ENCODE data around the gene TXLNA.

The TXLNA gene

DNA sequence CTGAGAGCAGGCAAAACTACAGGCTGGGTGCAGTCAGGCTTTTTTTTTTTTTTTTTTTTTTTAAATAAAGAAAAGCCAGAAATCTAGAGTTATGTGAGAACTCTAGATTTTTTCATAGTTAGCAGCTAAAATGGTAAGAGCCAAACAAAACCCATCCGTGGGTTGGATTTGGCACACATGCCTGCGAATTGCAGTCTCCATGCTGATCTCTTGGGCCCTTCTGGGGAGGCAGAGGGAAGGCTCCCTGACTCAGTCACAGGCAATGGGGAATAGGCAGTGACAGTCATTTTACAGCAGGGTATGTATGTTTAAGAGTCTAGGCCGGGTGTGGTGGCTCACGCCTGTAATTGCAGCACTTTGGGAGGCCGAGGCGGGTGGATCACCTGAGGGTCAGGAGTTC lies 2.6 kb downstream of the TXLNA start:
- no peaks in the 10 kb centered on the region for H3K4me1 ChIP-seq (ENCODE audit: control insufficient read depth, insufficient read depth, low read length)

DNA sequence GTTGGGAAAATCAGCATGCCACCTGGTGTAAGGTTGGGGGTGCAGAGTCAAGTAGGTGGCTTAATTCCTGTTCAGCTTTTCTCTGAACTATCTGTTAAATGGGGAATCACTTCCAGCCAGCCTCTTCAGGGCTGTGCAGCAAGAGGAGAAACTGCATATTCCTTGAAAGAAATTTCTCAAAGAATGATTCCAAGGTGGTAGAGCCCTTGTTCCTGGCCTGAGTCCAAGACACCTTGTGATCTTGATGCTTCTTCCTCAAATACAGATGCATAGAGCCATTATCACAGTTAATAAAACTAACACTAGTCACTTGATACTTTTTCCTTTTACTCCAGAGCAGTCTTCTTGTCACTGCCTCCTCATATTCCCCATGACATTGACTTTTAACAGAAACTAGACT lies 5.2 kb downstream of the TXLNA start:
- Histone ChIP-seq H3K9me3 (ENCODE audit: control insufficient read depth, insufficient read depth, low read length) (no peaks in the 10 kb centered on the region), H3K27me3 (ENCODE audit: control insufficient read depth, insufficient read depth, low read length) (no peaks in the 10 kb centered on the region), H3K4me1 (ENCODE audit: control insufficient read depth, insufficient read depth, low read length) (no peaks in the 10 kb centered on the region), H3K4me3 (ENCODE audit: low read length) (no peak overlapping the region), H3K27ac (ENCODE audit: low read length) (no peak overlapping the region), H3K36me3 (ENCODE audit: control insufficient read depth, insufficient read depth, low read length) (peaks cover 31% of the 10 kb centered on the region)
- no peak for DNase-seq (ENCODE audit: low read depth, low spot score)

More for the DNA sequence above, 2.6 kb downstream of the TXLNA start:
- H3K36me3 ChIP-seq (ENCODE audit: control insufficient read depth, insufficient read depth, low read length): peaks cover 15% of the 10 kb centered on the region; the same call in 1 of the 2 replicates
- no peaks in the 10 kb centered on the region for H3K9me3 ChIP-seq (ENCODE audit: control insufficient read depth, insufficient read depth, low read length)
- no peaks in the 10 kb centered on the region for H3K27me3 ChIP-seq (ENCODE audit: control insufficient read depth, insufficient read depth, low read length)
- no peak overlapping the region for H3K4me3 ChIP-seq (ENCODE audit: low read length)
- no CpG with 5 or more reads among the region's 6 CpGs for WGBS (ENCODE audit: insufficient coverage, insufficient read length)
- no peak for DNase-seq (ENCODE audit: low read depth, low spot score)
- no peak overlapping the region for H3K27ac ChIP-seq (ENCODE audit: low read length)

DNA sequence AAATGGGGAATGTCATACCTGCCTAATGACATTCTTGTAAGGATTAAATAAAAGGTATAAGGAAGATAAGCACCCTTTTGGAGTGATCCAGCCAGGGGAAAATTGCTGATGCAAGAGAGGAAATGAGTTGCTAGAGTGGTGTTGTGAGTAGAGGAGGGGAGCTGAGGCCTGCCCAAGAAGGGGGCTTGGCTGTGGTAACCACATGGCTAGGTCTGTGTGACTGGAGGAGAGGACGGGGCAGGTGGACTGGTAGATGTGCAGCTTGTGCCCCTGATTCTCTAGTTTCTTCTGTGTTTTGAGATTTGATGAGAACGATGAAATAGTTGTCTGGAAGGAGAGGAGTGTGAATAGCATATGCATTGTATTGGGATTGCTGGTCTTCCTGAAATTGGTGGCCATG lies 6.6 kb downstream of the TXLNA start:
- Histone ChIP-seq H3K27me3 (ENCODE audit: control insufficient read depth, insufficient read depth, low read length) (no peaks in the 10 kb centered on the region), H3K27ac (ENCODE audit: low read length) (no peak overlapping the region), H3K9me3 (ENCODE audit: control insufficient read depth, insufficient read depth, low read length) (no peaks in the 10 kb centered on the region), H3K4me3 (ENCODE audit: low read length) (no peak overlapping the region), H3K36me3 (ENCODE audit: control insufficient read depth, insufficient read depth, low read length) (peaks cover 41% of the 10 kb centered on the region), H3K4me1 (ENCODE audit: control insufficient read depth, insufficient read depth, low read length) (no peaks in the 10 kb centered on the region)
- no CpG with 5 or more reads among the region's 2 CpGs for WGBS (ENCODE audit: insufficient coverage, insufficient read length)
- no peak for DNase-seq (ENCODE audit: low read depth, low spot score)

DNA sequence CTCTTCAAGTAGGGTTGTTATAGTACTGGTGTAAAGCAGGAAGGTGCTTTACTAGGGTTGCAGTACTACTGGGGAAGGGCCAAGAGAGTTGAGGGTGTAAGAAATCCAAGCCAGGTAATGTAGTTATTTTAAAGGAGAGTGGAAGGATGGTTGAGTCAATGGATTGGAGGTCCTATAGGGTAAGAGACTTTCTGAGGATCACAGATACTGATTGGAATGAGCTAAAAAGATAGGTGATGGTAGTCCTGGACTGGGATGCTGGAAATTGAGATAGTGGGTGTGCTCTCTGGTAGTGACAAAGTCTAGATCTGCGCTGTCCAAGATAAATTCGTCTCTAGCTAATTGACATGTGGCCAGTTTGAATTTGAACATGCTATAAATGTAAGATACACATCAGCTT lies 7.0 kb downstream of the TXLNA start:
- Histone ChIP-seq H3K9me3 (ENCODE audit: control insufficient read depth, insufficient read depth, low read length) (no peaks in the 10 kb centered on the region), H3K4me1 (ENCODE audit: control insufficient read depth, insufficient read depth, low read length) (no peaks in the 10 kb centered on the region), H3K27me3 (ENCODE audit: control insufficient read depth, insufficient read depth, low read length) (no peaks in the 10 kb centered on the region), H3K4me3 (ENCODE audit: low read length) (no peak overlapping the region), H3K27ac (ENCODE audit: low read length) (no peak overlapping the region), H3K36me3 (ENCODE audit: control insufficient read depth, insufficient read depth, low read length) (peaks cover 39% of the 10 kb centered on the region)
- no CpG with 5 or more reads among the region's 2 CpGs for WGBS (ENCODE audit: insufficient coverage, insufficient read length)
- no peak for DNase-seq (ENCODE audit: low read depth, low spot score)

DNA sequence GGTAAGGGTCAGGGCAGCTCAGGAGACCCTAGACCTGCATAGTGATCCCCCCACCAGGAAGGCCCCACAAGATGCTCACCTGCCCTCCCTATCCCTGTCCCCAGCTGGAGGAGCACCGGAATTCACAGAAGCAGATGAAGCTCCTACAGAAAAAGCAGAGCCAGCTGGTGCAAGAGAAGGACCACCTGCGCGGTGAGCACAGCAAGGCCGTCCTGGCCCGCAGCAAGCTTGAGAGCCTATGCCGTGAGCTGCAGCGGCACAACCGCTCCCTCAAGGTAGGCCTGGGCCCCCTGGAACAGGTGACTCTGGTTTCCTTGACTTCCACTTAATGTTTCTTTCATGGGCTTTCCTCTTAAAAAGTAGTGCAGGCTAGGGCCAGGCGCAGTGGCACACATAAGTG lies 8.4 kb downstream of the TXLNA start:
- H3K9me3 ChIP-seq (ENCODE audit: control insufficient read depth, insufficient read depth, low read length): no peaks in the 10 kb centered on the region
- no peak overlapping the region for H3K27ac ChIP-seq (ENCODE audit: low read length)
- H3K27me3 ChIP-seq (ENCODE audit: control insufficient read depth, insufficient read depth, low read length): no peaks in the 10 kb centered on the region
- H3K36me3 ChIP-seq (ENCODE audit: control insufficient read depth, insufficient read depth, low read length): peaks cover 49% of the 10 kb centered on the region
- WGBS (ENCODE audit: insufficient coverage, insufficient read length): no CpG with 5 or more reads among the region's 9 CpGs
- H3K4me3 ChIP-seq (ENCODE audit: low read length): no peak overlapping the region
- no peak for DNase-seq (ENCODE audit: low read depth, low spot score)
- no peaks in the 10 kb centered on the region for H3K4me1 ChIP-seq (ENCODE audit: control insufficient read depth, insufficient read depth, low read length)

DNA sequence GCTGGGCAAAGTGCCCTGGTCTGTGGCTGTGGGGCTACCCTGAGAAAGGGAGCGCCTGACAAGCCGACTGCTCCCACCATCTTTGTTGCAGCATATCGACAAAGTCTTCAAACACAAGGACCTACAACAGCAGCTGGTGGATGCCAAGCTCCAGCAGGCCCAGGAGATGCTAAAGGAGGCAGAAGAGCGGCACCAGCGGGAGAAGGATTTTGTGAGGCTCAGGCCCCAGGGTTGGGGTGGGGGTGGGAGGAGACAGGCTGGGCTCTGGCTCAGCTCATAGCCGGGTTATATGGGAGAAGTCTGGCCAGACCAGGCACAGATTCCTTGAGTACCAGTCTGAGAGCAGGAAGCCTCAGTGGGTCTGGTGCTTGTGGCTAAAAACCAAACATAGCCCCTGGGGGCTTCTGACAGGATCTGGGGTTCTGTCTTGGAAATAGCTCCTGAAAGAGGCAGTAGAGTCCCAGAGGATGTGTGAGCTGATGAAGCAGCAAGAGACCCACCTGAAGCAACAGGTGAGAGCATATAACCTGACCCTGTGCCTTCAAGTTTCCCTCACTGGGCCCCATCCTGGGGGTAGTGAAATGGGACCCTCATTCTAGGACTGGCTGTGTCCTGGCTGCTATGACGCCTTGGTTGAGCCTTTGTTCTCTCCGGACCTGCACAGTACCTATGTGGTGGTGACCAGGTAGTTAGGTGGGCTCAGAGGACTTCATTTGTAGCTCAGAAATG lies 12.9 kb downstream of the TXLNA start:
- Histone ChIP-seq H3K9me3 (ENCODE audit: control insufficient read depth, insufficient read depth, low read length) (no peaks in the 10 kb centered on the region), H3K27ac (ENCODE audit: low read length) (no peak overlapping the region), H3K27me3 (ENCODE audit: control insufficient read depth, insufficient read depth, low read length) (no peaks in the 10 kb centered on the region), H3K4me3 (ENCODE audit: low read length) (no peak overlapping the region), H3K4me1 (ENCODE audit: control insufficient read depth, insufficient read depth, low read length) (no peaks in the 10 kb centered on the region), H3K36me3 (ENCODE audit: control insufficient read depth, insufficient read depth, low read length) (peaks cover 76% of the 10 kb centered on the region)
- no CpG with 5 or more reads among the region's 8 CpGs for WGBS (ENCODE audit: insufficient coverage, insufficient read length)
- no peak for DNase-seq (ENCODE audit: low read depth, low spot score)

DNA sequence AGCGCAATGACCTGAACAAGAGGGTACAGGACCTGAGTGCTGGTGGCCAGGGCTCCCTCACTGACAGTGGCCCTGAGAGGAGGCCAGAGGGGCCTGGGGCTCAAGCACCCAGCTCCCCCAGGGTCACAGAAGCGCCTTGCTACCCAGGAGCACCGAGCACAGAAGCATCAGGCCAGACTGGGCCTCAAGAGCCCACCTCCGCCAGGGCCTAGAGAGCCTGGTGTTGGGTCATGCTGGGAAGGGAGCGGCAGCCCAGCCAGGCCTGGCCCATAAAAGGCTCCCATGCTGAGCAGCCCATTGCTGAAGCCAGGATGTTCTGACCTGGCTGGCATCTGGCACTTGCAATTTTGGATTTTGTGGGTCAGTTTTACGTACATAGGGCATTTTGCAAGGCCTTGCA lies 15.5 kb downstream of the TXLNA start:
- no peaks in the 10 kb centered on the region for H3K9me3 ChIP-seq (ENCODE audit: control insufficient read depth, insufficient read depth, low read length)
- no peak overlapping the region for H3K27ac ChIP-seq (ENCODE audit: low read length)
- no CpG with 5 or more reads among the region's 6 CpGs for WGBS (ENCODE audit: insufficient coverage, insufficient read length)
- H3K27me3 ChIP-seq (ENCODE audit: control insufficient read depth, insufficient read depth, low read length): no peaks in the 10 kb centered on the region
- H3K36me3 ChIP-seq (ENCODE audit: control insufficient read depth, insufficient read depth, low read length): peaks cover 60% of the 10 kb centered on the region
- no peak overlapping the region for H3K4me3 ChIP-seq (ENCODE audit: low read length)
- H3K4me1 ChIP-seq (ENCODE audit: control insufficient read depth, insufficient read depth, low read length): no peaks in the 10 kb centered on the region; the same call in 1 of the 2 replicates
- no peak for DNase-seq (ENCODE audit: low read depth, low spot score)

DNA sequence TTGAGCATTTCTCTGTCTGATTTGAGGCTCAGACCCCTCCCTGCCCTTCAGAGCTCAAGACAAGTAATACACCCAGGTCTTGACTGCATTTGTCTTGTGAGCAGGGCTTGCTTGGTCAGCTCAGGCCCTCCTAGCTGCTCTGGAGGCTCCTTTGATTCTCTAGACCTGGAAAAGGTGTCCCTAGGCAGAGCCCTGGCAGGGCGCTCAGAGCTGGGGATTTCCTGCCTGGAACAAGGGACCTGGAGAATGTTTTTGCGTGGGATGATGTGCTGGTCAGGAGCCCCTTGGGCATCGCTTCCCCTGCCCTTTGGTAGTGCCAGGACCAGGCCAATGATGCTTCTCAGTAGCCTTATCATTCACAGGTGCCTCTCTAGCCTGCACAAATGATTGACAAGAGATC lies 16.1 kb downstream of the TXLNA start:
- no peak overlapping the region for H3K4me3 ChIP-seq (ENCODE audit: low read length)
- no CpG with 5 or more reads among the region's 3 CpGs for WGBS (ENCODE audit: insufficient coverage, insufficient read length)
- H3K4me1 ChIP-seq (ENCODE audit: control insufficient read depth, insufficient read depth, low read length): no peaks in the 10 kb centered on the region; the same call in 1 of the 2 replicates
- no peaks in the 10 kb centered on the region for H3K9me3 ChIP-seq (ENCODE audit: control insufficient read depth, insufficient read depth, low read length)
- no peak overlapping the region for H3K27ac ChIP-seq (ENCODE audit: low read length)
- no peak for DNase-seq (ENCODE audit: low read depth, low spot score)
- no peaks in the 10 kb centered on the region for H3K27me3 ChIP-seq (ENCODE audit: control insufficient read depth, insufficient read depth, low read length)
- peaks cover 55% of the 10 kb centered on the region for H3K36me3 ChIP-seq (ENCODE audit: control insufficient read depth, insufficient read depth, low read length)

DNA sequence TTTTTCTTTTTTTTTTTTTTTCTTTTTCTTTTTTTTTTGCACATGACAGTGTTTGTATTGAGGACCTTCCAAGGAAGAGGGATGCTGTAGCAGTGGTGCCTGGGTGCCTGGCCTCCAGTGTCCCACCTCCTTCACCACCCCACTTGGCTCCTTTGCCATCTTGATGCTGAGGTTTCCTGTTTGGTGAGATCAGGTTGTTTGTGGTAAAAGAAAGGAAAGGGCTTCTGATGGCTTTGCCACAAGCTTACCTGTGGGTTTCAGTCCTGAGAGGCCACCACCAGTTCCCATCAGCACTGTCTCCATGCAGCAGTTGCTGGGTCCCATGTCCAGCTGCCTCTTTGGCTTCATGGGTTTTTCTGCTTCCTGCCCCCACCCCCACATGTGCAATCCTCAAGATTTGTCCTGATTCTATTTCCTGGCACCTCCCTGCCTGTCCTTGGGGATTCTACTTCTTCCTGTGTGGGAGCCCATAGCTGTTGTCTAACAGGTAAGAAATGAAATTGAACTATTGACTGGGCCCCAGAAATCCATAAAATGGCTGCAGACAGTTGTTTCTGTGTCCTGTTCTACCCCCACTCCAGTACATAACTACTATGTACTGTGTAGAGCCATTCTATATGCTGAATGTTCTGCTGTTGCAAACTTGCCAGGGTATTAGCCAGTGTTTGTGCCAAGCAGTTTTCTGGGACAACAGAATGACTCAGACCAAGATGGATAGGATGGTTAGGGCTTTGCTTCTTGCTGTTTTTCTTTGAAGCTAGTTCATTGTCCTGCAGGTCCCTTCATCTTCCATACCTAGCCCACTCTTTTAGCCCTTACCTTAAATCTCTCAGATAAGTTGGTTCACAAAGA lies 16.7 kb downstream of the TXLNA start:
- H3K36me3 ChIP-seq (ENCODE audit: control insufficient read depth, insufficient read depth, low read length): peaks cover 53% of the 10 kb centered on the region
- H3K4me1 ChIP-seq (ENCODE audit: control insufficient read depth, insufficient read depth, low read length): no peaks in the 10 kb centered on the region; the same call in 1 of the 2 replicates
- H3K4me3 ChIP-seq (ENCODE audit: low read length): no peak overlapping the region
- H3K9me3 ChIP-seq (ENCODE audit: control insufficient read depth, insufficient read depth, low read length): no peaks in the 10 kb centered on the region
- H3K27ac ChIP-seq (ENCODE audit: low read length): no peak overlapping the region
- no peak for DNase-seq (ENCODE audit: low read depth, low spot score)
- no peaks in the 10 kb centered on the region for H3K27me3 ChIP-seq (ENCODE audit: control insufficient read depth, insufficient read depth, low read length)

DNA sequence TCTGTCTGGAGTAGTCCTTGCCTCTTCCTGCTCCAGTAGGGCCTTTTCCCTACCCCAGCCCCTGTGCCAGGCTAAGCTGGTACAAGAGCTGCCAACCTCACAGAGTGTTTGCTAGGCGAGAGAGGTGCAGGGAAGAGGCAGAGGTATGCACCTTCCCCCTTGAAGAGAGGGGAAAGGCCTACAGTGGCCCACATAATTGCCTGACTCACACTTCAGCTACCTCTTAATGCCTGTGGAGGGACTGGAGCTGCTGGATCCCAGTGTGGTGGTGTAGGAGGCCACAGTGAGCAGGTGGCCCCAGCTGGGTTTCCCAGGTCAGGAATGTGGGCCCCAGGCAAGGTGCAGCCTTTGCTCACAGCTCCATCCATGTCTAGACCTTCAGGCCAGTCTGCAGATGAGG lies 17.6 kb downstream of the TXLNA start:
- no CpG with 5 or more reads among the region's 1 CpG for WGBS (ENCODE audit: insufficient coverage, insufficient read length)
- peaks cover 46% of the 10 kb centered on the region for H3K36me3 ChIP-seq (ENCODE audit: control insufficient read depth, insufficient read depth, low read length)

More for the DNA sequence above, 17.6 kb downstream of the TXLNA start:
- no peak overlapping the region for H3K27ac ChIP-seq (ENCODE audit: low read length)
- no peak for DNase-seq (ENCODE audit: low read depth, low spot score)
- no peaks in the 10 kb centered on the region for H3K27me3 ChIP-seq (ENCODE audit: control insufficient read depth, insufficient read depth, low read length)
- no peak overlapping the region for H3K4me3 ChIP-seq (ENCODE audit: low read length)
- peaks cover 4% of the 10 kb centered on the region; the same call in 1 of the 2 replicates for H3K4me1 ChIP-seq (ENCODE audit: control insufficient read depth, insufficient read depth, low read length)
- no peaks in the 10 kb centered on the region for H3K9me3 ChIP-seq (ENCODE audit: control insufficient read depth, insufficient read depth, low read length)
